Glomerular visceral epithelial cell (primary cell): ENCODE measurements around the gene TMEM132D.

Experiments used
- DNase-seq: peaks from one replicate; pipeline ENCODE4 v3.0.0-alpha.2; 2016; ENCODE audit errors: extremely low spot score

Gene TMEM132D

GRCh38 chr12:129440278-129440677 lies 463.5 kb downstream of the TMEM132D start:
- DNase-seq = no peak

- DNase-seq = no peak
Observed at GRCh38 chr12:129434790-129435189, 469.0 kb downstream of the TMEM132D start.

- no peak for DNase-seq
Observed at GRCh38 chr12:129428240-129428936, 475.4 kb downstream of the TMEM132D start.

- no peak for DNase-seq
Observed at GRCh38 chr12:129423041-129423580, 480.7 kb downstream of the TMEM132D start.

- DNase-seq = no peak
Observed at GRCh38 chr12:129413295-129413694, 490.5 kb downstream of the TMEM132D start.

GRCh38 chr12:129409281-129409680 lies 494.5 kb downstream of the TMEM132D start:
- DNase-seq = no peak

- no peak for DNase-seq
Observed at GRCh38 chr12:129404556-129404955, 499.3 kb downstream of the TMEM132D start.

GRCh38 chr12:129401572-129401971 lies 502.3 kb downstream of the TMEM132D start:
- DNase-seq = no peak

GRCh38 chr12:129394177-129394825 lies 509.5 kb downstream of the TMEM132D start:
- DNase-seq = no peak

GRCh38 chr12:129393357-129393937 lies 510.4 kb downstream of the TMEM132D start:
- DNase-seq = no peak

GRCh38 chr12:129385637-129385990 lies 518.2 kb downstream of the TMEM132D start:
- no peak for DNase-seq

GRCh38 chr12:129383956-129384355 lies 519.9 kb downstream of the TMEM132D start:
- DNase-seq = no peak

GRCh38 chr12:129381715-129382114 lies 522.1 kb downstream of the TMEM132D start:
- DNase-seq = no peak

GRCh38 chr12:129379076-129379804 lies 524.6 kb downstream of the TMEM132D start:
- DNase-seq = no peak

- no peak for DNase-seq
Observed at GRCh38 chr12:129378496-129378895, 525.3 kb downstream of the TMEM132D start.

- DNase-seq = no peak
Observed at GRCh38 chr12:129373746-129374145, 530.1 kb downstream of the TMEM132D start.

GRCh38 chr12:129372876-129373275 lies 530.9 kb downstream of the TMEM132D start:
- no peak for DNase-seq

- no peak for DNase-seq
Observed at GRCh38 chr12:129372348-129372747, 531.5 kb downstream of the TMEM132D start.

- no peak for DNase-seq
Observed at GRCh38 chr12:129371268-129371667, 532.6 kb downstream of the TMEM132D start.

GRCh38 chr12:129366656-129367055 lies 537.2 kb downstream of the TMEM132D start:
- DNase-seq = no peak

GRCh38 chr12:129363041-129363440 lies 540.8 kb downstream of the TMEM132D start:
- DNase-seq = no peak

- no peak for DNase-seq
Observed at GRCh38 chr12:129357233-129357632, 546.6 kb downstream of the TMEM132D start.
